ENCODE results near the gene CWC27.

Gene CWC27

DNA sequence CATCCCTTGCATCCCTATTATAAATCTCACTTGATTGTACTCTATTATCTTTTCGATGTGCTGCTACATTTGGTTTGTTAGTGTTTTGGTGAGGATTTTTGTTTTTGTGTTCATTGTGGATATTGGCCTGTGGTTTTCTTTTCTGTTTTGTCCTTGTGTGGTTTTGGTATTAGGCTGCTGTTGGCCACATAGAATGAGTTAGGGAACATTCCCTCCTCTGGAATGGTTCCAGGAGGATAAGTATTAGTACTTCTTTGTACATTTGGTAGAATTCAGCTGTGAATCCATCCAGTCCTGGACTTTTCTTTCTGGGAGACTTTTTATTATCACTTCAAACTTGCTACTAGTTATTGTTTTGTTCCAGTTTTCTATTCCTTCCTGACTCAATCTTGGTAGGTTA lies 287.2 kb downstream of the CWC27 start:
- H3K4me1 ChIP-seq (ENCODE audit: insufficient read depth, low read length, severe bottlenecking), result peaks cover 17% of the 10 kb centered on the region
- H3F3A ChIP-seq (ENCODE audit: insufficient read depth, low read length), result no peaks in the 10 kb centered on the region
- TF ChIP-seq EZH2 (IDR thresholded peaks at IDR 0.05; ENCODE audit: borderline replicate concordance, low read length) (no peak), CTCF (IDR thresholded peaks at IDR 0.05; ENCODE audit: low read length) (no peak)
- no peak overlapping the region for H2AFZ ChIP-seq (ENCODE audit: low read length)
- no peak overlapping the region for H3K4me3 ChIP-seq (ENCODE audit: low read depth, low read length, poor library complexity, severe bottlenecking)
- H3K9me3 ChIP-seq (ENCODE audit: low read length), result no peaks in the 10 kb centered on the region
- H3K27me3 ChIP-seq (ENCODE audit: insufficient read depth, low read length), result no peaks in the 10 kb centered on the region
- H3K79me2 ChIP-seq (ENCODE audit: insufficient read depth, low read length), result no peaks in the 10 kb centered on the region
- no peaks in the 10 kb centered on the region for H4K20me1 ChIP-seq (ENCODE audit: insufficient read depth, low read length)
- no peaks in the 10 kb centered on the region for H3K9me2 ChIP-seq (ENCODE audit: low read depth, low read length)
- no peak overlapping the region for H3K4me2 ChIP-seq (ENCODE audit: low read length)
- no peaks in the 10 kb centered on the region for H3K36me3 ChIP-seq (ENCODE audit: insufficient read depth, low read length)
- H3K9ac ChIP-seq (ENCODE audit: low read length), result no peak overlapping the region
- H3K27ac ChIP-seq (ENCODE audit: low read depth, low read length, poor library complexity, severe bottlenecking), result no peak overlapping the region

GRCh38 chr5:65059681-65060598 lies 291.2 kb downstream of the CWC27 start:
- Histone ChIP-seq H2AFZ (ENCODE audit: low read length) (no peak overlapping the region), H3K79me2 (ENCODE audit: insufficient read depth, low read length) (no peaks in the 10 kb centered on the region), H3K27ac (ENCODE audit: low read depth, low read length, poor library complexity, severe bottlenecking) (peak overlapping the region; percentile 94), H3K4me3 (ENCODE audit: low read depth, low read length, poor library complexity, severe bottlenecking) (no peak overlapping the region), H3K9me3 (ENCODE audit: low read length) (no peaks in the 10 kb centered on the region), H3K27me3 (ENCODE audit: insufficient read depth, low read length) (no peaks in the 10 kb centered on the region), H3K9ac (ENCODE audit: low read length) (peak overlapping the region; percentile 44; the same call in 1 of the 2 replicates), H3K4me2 (ENCODE audit: low read length) (peak overlapping the region; percentile 52; the same call in 1 of the 2 replicates), H4K20me1 (ENCODE audit: insufficient read depth, low read length) (no peaks in the 10 kb centered on the region), H3K4me1 (ENCODE audit: insufficient read depth, low read length, severe bottlenecking) (peaks cover 45% of the 10 kb centered on the region), H3F3A (ENCODE audit: insufficient read depth, low read length) (no peaks in the 10 kb centered on the region), H3K36me3 (ENCODE audit: insufficient read depth, low read length) (no peaks in the 10 kb centered on the region), H3K9me2 (ENCODE audit: low read depth, low read length) (no peaks in the 10 kb centered on the region)
- no peak for TF ChIP-seq CTCF (IDR thresholded peaks at IDR 0.05; ENCODE audit: low read length)
- no peak for TF ChIP-seq EZH2 (IDR thresholded peaks at IDR 0.05; ENCODE audit: borderline replicate concordance, low read length)

DNA sequence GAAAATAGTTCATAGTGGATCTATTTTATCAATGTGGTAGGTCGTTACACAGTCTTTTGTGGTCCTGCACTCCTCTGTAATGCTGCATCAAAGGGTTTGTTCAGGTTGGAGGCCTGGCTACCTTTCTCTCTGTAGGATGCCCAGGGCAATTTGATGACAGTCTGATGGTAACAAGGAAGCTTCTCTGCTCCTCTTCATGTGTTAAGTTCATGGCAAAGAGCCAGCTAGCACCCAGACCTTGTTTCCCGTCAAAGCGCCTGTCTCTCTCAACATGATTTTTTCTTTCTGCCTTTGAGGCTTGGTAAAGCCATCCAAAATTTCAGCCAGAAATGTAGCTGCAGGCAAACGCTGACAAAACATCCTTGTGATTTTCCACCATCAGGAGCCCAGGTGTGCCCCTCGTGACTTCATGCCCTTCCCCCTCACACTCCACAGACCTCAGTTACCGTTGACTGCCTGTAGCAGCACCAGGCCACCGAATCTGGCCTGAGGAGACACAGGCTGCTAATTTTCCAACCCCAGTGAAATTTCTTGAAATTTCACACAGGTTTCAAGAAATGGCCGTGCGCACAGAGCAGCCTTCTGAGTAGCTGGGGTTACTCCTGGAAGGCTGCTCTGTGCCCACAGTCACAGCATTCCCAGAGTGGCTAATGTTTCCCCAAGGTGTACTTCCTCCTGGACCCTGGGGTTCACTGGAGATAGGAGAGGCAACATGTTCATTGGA lies 292.7 kb downstream of the CWC27 start:
- H3K36me3 ChIP-seq (ENCODE audit: insufficient read depth, low read length), result no peaks in the 10 kb centered on the region
- H3F3A ChIP-seq (ENCODE audit: insufficient read depth, low read length), result no peaks in the 10 kb centered on the region
- no peaks in the 10 kb centered on the region for H3K27me3 ChIP-seq (ENCODE audit: insufficient read depth, low read length)
- no peaks in the 10 kb centered on the region for H3K79me2 ChIP-seq (ENCODE audit: insufficient read depth, low read length)
- H3K4me2 ChIP-seq (ENCODE audit: low read length), result peak overlapping the region; percentile 52
- H3K9me2 ChIP-seq (ENCODE audit: low read depth, low read length), result no peaks in the 10 kb centered on the region
- H3K9me3 ChIP-seq (ENCODE audit: low read length), result no peaks in the 10 kb centered on the region
- H3K27ac ChIP-seq (ENCODE audit: low read depth, low read length, poor library complexity, severe bottlenecking), result peak overlapping the region; percentile 94
- peak overlapping the region; percentile 44 for H3K9ac ChIP-seq (ENCODE audit: low read length)
- H4K20me1 ChIP-seq (ENCODE audit: insufficient read depth, low read length), result no peaks in the 10 kb centered on the region
- peak overlapping the region; percentile 9 for H3K4me3 ChIP-seq (ENCODE audit: low read depth, low read length, poor library complexity, severe bottlenecking)
- no peak overlapping the region for H2AFZ ChIP-seq (ENCODE audit: low read length)
- peaks cover 51% of the 10 kb centered on the region for H3K4me1 ChIP-seq (ENCODE audit: insufficient read depth, low read length, severe bottlenecking)
- TF ChIP-seq EZH2 (IDR thresholded peaks at IDR 0.05; ENCODE audit: borderline replicate concordance, low read length), result no peak
- TF ChIP-seq CTCF (IDR thresholded peaks at IDR 0.05; ENCODE audit: low read length), result no peak
